ENCODE data around the gene PICALM.

PICALM gene

GRCh38 chr11:86043765-86044503, 24.9 kb downstream of the PICALM start:
- H3K27me3 ChIP-seq, result no peaks in the 10 kb centered on the region
- peaks cover 82 to 85% of the 10 kb centered on the region in 2 experiments for H3K4me1 ChIP-seq (ENCODE audit: control insufficient read depth in 1 of 2, insufficient read depth in 1 of 2, low read depth in 1 of 2, low read length in 1 of 2)
- H3K9me3 ChIP-seq, result no peaks in the 10 kb centered on the region
- no peak for TF ChIP-seq CTCF (IDR thresholded peaks at IDR 0.05)
- H3K4me3 ChIP-seq (ENCODE audit: low read depth in 1 of 2, low read length in 1 of 2), result peak overlapping the region in 1 of 2 experiments; percentile 23
- H3K27ac ChIP-seq, result peak overlapping the region; percentile 77
- peaks cover 12% of the 10 kb centered on the region for H3K36me3 ChIP-seq

- peak overlapping the region; percentile 77 for H3K27ac ChIP-seq
- no peaks in the 10 kb centered on the region for H3K27me3 ChIP-seq
- peaks cover 16% of the 10 kb centered on the region for H3K36me3 ChIP-seq
- H3K9me3 ChIP-seq, result no peaks in the 10 kb centered on the region
- peaks cover 62 to 66% of the 10 kb centered on the region in 2 experiments for H3K4me1 ChIP-seq (ENCODE audit: control insufficient read depth in 1 of 2, insufficient read depth in 1 of 2, low read depth in 1 of 2, low read length in 1 of 2)
- TF ChIP-seq CTCF (IDR thresholded peaks at IDR 0.05), result peak; percentile 83
- H3K4me3 ChIP-seq (ENCODE audit: low read depth in 1 of 2, low read length in 1 of 2), result peak overlapping the region in 1 of 2 experiments; percentile 32
These were observed 26.9 kb downstream of the PICALM start for GRCh38 chr11:86041975-86042378.

GRCh38 chr11:86040919-86041850, 27.7 kb downstream of the PICALM start:
- peaks cover 54 to 58% of the 10 kb centered on the region in 2 experiments for H3K4me1 ChIP-seq (ENCODE audit: control insufficient read depth in 1 of 2, insufficient read depth in 1 of 2, low read depth in 1 of 2, low read length in 1 of 2)
- H3K27me3 ChIP-seq, result no peaks in the 10 kb centered on the region
- peak overlapping the region; percentile 77 for H3K27ac ChIP-seq
- H3K4me3 ChIP-seq (ENCODE audit: low read depth in 1 of 2, low read length in 1 of 2), result peak overlapping the region in 1 of 2 experiments; percentile 32
- H3K36me3 ChIP-seq, result peaks cover 17% of the 10 kb centered on the region
- no peak for TF ChIP-seq CTCF (IDR thresholded peaks at IDR 0.05)
- H3K9me3 ChIP-seq, result no peaks in the 10 kb centered on the region

GRCh38 chr11:86039094-86039493, 29.8 kb downstream of the PICALM start:
- Histone ChIP-seq H3K4me3 (ENCODE audit: low read depth in 1 of 2, low read length in 1 of 2) (no peak overlapping the region), H3K27me3 (no peaks in the 10 kb centered on the region), H3K4me1 (ENCODE audit: control insufficient read depth in 1 of 2, insufficient read depth in 1 of 2, low read depth in 1 of 2, low read length in 1 of 2) (peaks cover 40 to 47% of the 10 kb centered on the region in 2 experiments), H3K36me3 (peaks cover 13% of the 10 kb centered on the region), H3K27ac (peak overlapping the region; percentile 35), H3K9me3 (no peaks in the 10 kb centered on the region)
- no peak for TF ChIP-seq CTCF (IDR thresholded peaks at IDR 0.05)

- Histone ChIP-seq H3K36me3 (peaks cover 12% of the 10 kb centered on the region), H3K4me3 (ENCODE audit: low read depth in 1 of 2, low read length in 1 of 2) (no peak overlapping the region), H3K27me3 (no peaks in the 10 kb centered on the region), H3K9me3 (no peaks in the 10 kb centered on the region), H3K4me1 (ENCODE audit: control insufficient read depth in 1 of 2, insufficient read depth in 1 of 2, low read depth in 1 of 2, low read length in 1 of 2) (peaks cover 31 to 38% of the 10 kb centered on the region in 2 experiments), H3K27ac (no peak overlapping the region)
- no peak for TF ChIP-seq CTCF (IDR thresholded peaks at IDR 0.05)
These were observed 31.1 kb downstream of the PICALM start for GRCh38 chr11:86037743-86038142.

Measured in neutrophil (primary cell).